ENCODE data around the gene PCDHB9. TPM values are rescaled to one million over a fixed set of nuclear protein-coding genes. Genes with fewer than 3 reads are reported as not detected.
A peak's percentile ranks its signal among the peaks of the same experiment; 100 is the strongest.
"Not testable (repeated sequence)": the region's sequence is repeated elsewhere in the genome, so short reads cannot be mapped to it uniquely, and the experiment has no call there.

Gene PCDHB9
- total RNA-seq, 1 experiment from 2014 or later = 5.6 TPM

GRCh38 chr5:141223112-141223783 is 36.3 kb downstream of the PCDHB9 start, which contains the start of gene PCDHB14:
Gene PCDHB14 (plus strand): TSS chr5:141223343. CDS start chr5:141223506, 163 bp downstream.
- CTCF ChIA-PET = interaction anchor here (0.6 to 3.3 kb wide), 30 partner anchors 22 to 741 kb away, joined by 3 to 47 read pairs (median 5); partner anchors contain the start of genes HDAC3, PCDHB11, PCDHB15 and PCDHB16
- BruUV-seq (replicated peaks) = no TSS peak
- peak within 1 kb of the TSS; percentile 64 for H3K27ac ChIP-seq (ENCODE audit: low read depth, low read length, poor library complexity, severe bottlenecking)

GRCh38 chr5:141224844-141225243 is 37.9 kb downstream of the PCDHB9 start:
- intact Hi-C loops (cut with micrococcal nuclease; ENCODE audit: unreplicated experiment); H3K4me1 ChIP-seq (ENCODE audit: insufficient read depth, low read length, poor library complexity, severe bottlenecking); POLR2A ChIA-PET (ENCODE audit: low non-redundant PET); H3K36me3 ChIP-seq (ENCODE audit: insufficient read depth, low read length, poor library complexity, severe bottlenecking); H3K27me3 ChIP-seq (replicated peaks; ENCODE audit: insufficient read depth, low read depth, low read length, poor library complexity); H3K27ac ChIP-seq (ENCODE audit: low read depth, low read length, poor library complexity, severe bottlenecking); BruUV-seq (replicated peaks); H3K4me3 ChIP-seq (ENCODE audit: low read depth, low read length, poor library complexity, severe bottlenecking); DNase-seq (ENCODE audit: low spot score): not testable (repeated sequence)
- CTCF ChIA-PET = interaction anchor here (3.3 kb wide), 1 partner anchor 339 kb away, joined by 47 read pairs; no protein-coding TSS in a partner anchor
- H3K9me3 ChIP-seq (ENCODE audit: low read depth, low read length, poor library complexity, severe bottlenecking) = peaks cover 26% of the 10 kb centered on the region

More at GRCh38 chr5:141223112-141223783, 36.3 kb downstream of the PCDHB9 start, which contains the start of gene PCDHB14:
- DNase-seq (ENCODE audit: low spot score) = peak; percentile 95
- intact Hi-C loops (cut with micrococcal nuclease; ENCODE audit: unreplicated experiment) = loop anchor here (1.0 to 2.0 kb wide), 2 partner anchors 338 to 341 kb away; no protein-coding TSS in a partner anchor
- Histone ChIP-seq H3K36me3 (ENCODE audit: insufficient read depth, low read length, poor library complexity, severe bottlenecking) (no peaks in the 10 kb centered on the region), H3K27me3 (replicated peaks; ENCODE audit: insufficient read depth, low read depth, low read length, poor library complexity) (no peaks in the 10 kb centered on the region), H3K9me3 (ENCODE audit: low read depth, low read length, poor library complexity, severe bottlenecking) (peaks cover 18% of the 10 kb centered on the region), H3K4me3 (ENCODE audit: low read depth, low read length, poor library complexity, severe bottlenecking) (peak within 1 kb of the TSS; percentile 44), H3K4me1 (ENCODE audit: insufficient read depth, low read length, poor library complexity, severe bottlenecking) (no peaks in the 10 kb centered on the region)
- POLR2A ChIA-PET (ENCODE audit: low non-redundant PET) = interaction anchor here (0.5 to 1.0 kb wide), 2 partner anchors 341 to 1428 kb away, joined by 3 to 4 read pairs; no protein-coding TSS in a partner anchor
- TF ChIP-seq EZH2 (IDR thresholded peaks at IDR 0.05; ENCODE audit: borderline replicate concordance, low read depth, low read length, poor library complexity, severe bottlenecking) (no peak), CTCF (conservative IDR thresholded peaks at IDR 0.05; ENCODE audit: low read depth, low read length) (peak; percentile 67)

GRCh38 chr5:141225421-141225820 is 38.5 kb downstream of the PCDHB9 start:
- H3K27ac ChIP-seq (ENCODE audit: low read depth, low read length, poor library complexity, severe bottlenecking); H3K4me3 ChIP-seq (ENCODE audit: low read depth, low read length, poor library complexity, severe bottlenecking); H3K36me3 ChIP-seq (ENCODE audit: insufficient read depth, low read length, poor library complexity, severe bottlenecking); DNase-seq (ENCODE audit: low spot score); BruUV-seq (replicated peaks); H3K27me3 ChIP-seq (replicated peaks; ENCODE audit: insufficient read depth, low read depth, low read length, poor library complexity); H3K4me1 ChIP-seq (ENCODE audit: insufficient read depth, low read length, poor library complexity, severe bottlenecking); intact Hi-C loops (cut with micrococcal nuclease; ENCODE audit: unreplicated experiment); POLR2A ChIA-PET (ENCODE audit: low non-redundant PET); CTCF ChIA-PET: not testable (repeated sequence)
- peaks cover 31% of the 10 kb centered on the region for H3K9me3 ChIP-seq (ENCODE audit: low read depth, low read length, poor library complexity, severe bottlenecking)

GRCh38 chr5:141234109-141234667 is 47.2 kb downstream of the PCDHB9 start:
- no peak overlapping the region for H3K4me3 ChIP-seq (ENCODE audit: low read depth, low read length, poor library complexity, severe bottlenecking)
- H3K4me1 ChIP-seq (ENCODE audit: insufficient read depth, low read length, poor library complexity, severe bottlenecking) = no peaks in the 10 kb centered on the region
- CTCF ChIA-PET = interaction anchor here (0.6 kb wide), 1 partner anchor 358 kb away, joined by 5 read pairs; no protein-coding TSS in a partner anchor
- TF ChIP-seq EZH2 (IDR thresholded peaks at IDR 0.05; ENCODE audit: borderline replicate concordance, low read depth, low read length, poor library complexity, severe bottlenecking) = no peak
- peak; percentile 46; the same call in 1 of the 2 replicates for TF ChIP-seq CTCF (conservative IDR thresholded peaks at IDR 0.05; ENCODE audit: low read depth, low read length)
- no TSS peak for BruUV-seq (replicated peaks)
- intact Hi-C loops (cut with micrococcal nuclease; ENCODE audit: unreplicated experiment) = no loop called here
- peaks cover 49% of the 10 kb centered on the region for H3K9me3 ChIP-seq (ENCODE audit: low read depth, low read length, poor library complexity, severe bottlenecking)
- no peaks in the 10 kb centered on the region for H3K27me3 ChIP-seq (replicated peaks; ENCODE audit: insufficient read depth, low read depth, low read length, poor library complexity)
- no peaks in the 10 kb centered on the region for H3K36me3 ChIP-seq (ENCODE audit: insufficient read depth, low read length, poor library complexity, severe bottlenecking)
- no peak overlapping the region for H3K27ac ChIP-seq (ENCODE audit: low read depth, low read length, poor library complexity, severe bottlenecking)
- POLR2A ChIA-PET (ENCODE audit: low non-redundant PET) = no interaction called here
- DNase-seq (ENCODE audit: low spot score) = no peak

GRCh38 chr5:141235922-141236321 is 49.0 kb downstream of the PCDHB9 start:
- not testable (repeated sequence) for H3K27ac ChIP-seq (ENCODE audit: low read depth, low read length, poor library complexity, severe bottlenecking)

More at GRCh38 chr5:141235922-141236321, 49.0 kb downstream of the PCDHB9 start:
- H3K27me3 ChIP-seq (replicated peaks; ENCODE audit: insufficient read depth, low read depth, low read length, poor library complexity); DNase-seq (ENCODE audit: low spot score); H3K4me1 ChIP-seq (ENCODE audit: insufficient read depth, low read length, poor library complexity, severe bottlenecking); H3K4me3 ChIP-seq (ENCODE audit: low read depth, low read length, poor library complexity, severe bottlenecking); POLR2A ChIA-PET (ENCODE audit: low non-redundant PET); intact Hi-C loops (cut with micrococcal nuclease; ENCODE audit: unreplicated experiment); H3K36me3 ChIP-seq (ENCODE audit: insufficient read depth, low read length, poor library complexity, severe bottlenecking); BruUV-seq (replicated peaks); CTCF ChIA-PET: not testable (repeated sequence)
- H3K9me3 ChIP-seq (ENCODE audit: low read depth, low read length, poor library complexity, severe bottlenecking) = peaks cover 39% of the 10 kb centered on the region
